Keratinocyte (primary cell): Measurements from ENCODE around the gene RNF125. TPM values are rescaled to one million over a fixed set of nuclear protein-coding genes. Genes with fewer than 3 reads are reported as not detected.

Experiments
- DNase-seq: peaks from one replicate; pipeline ENCODE4 v3.0.0-alpha.2; 2011; ENCODE audit warnings: low read depth, missing footprints, low spot score
- FAIRE-seq: peaks from 2 replicates; lab custom pipeline; 2011; peaks lifted over from hg19 to GRCh38; lab: Jason Lieb, UNC
- H2AFZ ChIP-seq: 2 replicates; pipeline ENCODE4 v1.6.0; 2012; ENCODE audit warnings: low read length, control low read depth, inconsistent platforms; ENCODE audit not compliant: control insufficient read depth
- H3K27ac ChIP-seq: 2 replicates; pipeline ENCODE4 v1.5.1; 2011; ENCODE audit warnings: low read length; ENCODE audit not compliant: control insufficient read depth, insufficient read depth
- H3K27me3 ChIP-seq: 3 replicates; pipeline ENCODE4 v1.6.0; 2011; ENCODE audit warnings: low read length; ENCODE audit not compliant: control insufficient read depth, insufficient read depth; ENCODE audit errors: extremely low read depth
- H3K36me3 ChIP-seq, 2 experiments: 2 replicates in 1 of 2; 3 replicates in 1 of 2; pipeline ENCODE4 v1.5.1; 2011; ENCODE audit warnings: low read length in 2 of 2, mild to moderate bottlenecking in 1 of 2; ENCODE audit not compliant: control insufficient read depth in 2 of 2, insufficient read depth in 2 of 2; ENCODE audit errors: extremely low read depth in 1 of 2
- H3K4me1 ChIP-seq: 3 replicates; pipeline ENCODE4 v1.5.1; 2011; ENCODE audit warnings: low read length; ENCODE audit not compliant: control insufficient read depth, insufficient read depth; ENCODE audit errors: extremely low read depth
- H3K4me2 ChIP-seq: 3 replicates; pipeline ENCODE4 v1.6.0; 2011; ENCODE audit warnings: low read depth, low read length; ENCODE audit not compliant: control insufficient read depth, insufficient read depth; ENCODE audit errors: extremely low read depth
- H3K4me3 ChIP-seq, 3 experiments: fragments of 200-600 bp in 1 of 3; sonication (generic) in 1 of 3; 2 replicates in 2 of 3; 3 replicates in 1 of 3; pipeline ENCODE4 v1.5.1; 2011 to 2016; ENCODE audit warnings: low read length in 3 of 3, mild to moderate bottlenecking in 3 of 3, control low read depth in 2 of 3, inconsistent platforms in 1 of 3, low read depth in 1 of 3, mixed read lengths in 1 of 3, mixed run types in 1 of 3, moderate library complexity in 1 of 3; ENCODE audit not compliant: control insufficient read depth in 2 of 3, insufficient read depth in 2 of 3; ENCODE audit errors: extremely low read depth in 1 of 3
- H3K79me2 ChIP-seq: 2 replicates; pipeline ENCODE4 v1.6.0; 2012; ENCODE audit warnings: low read length; ENCODE audit not compliant: control insufficient read depth, insufficient read depth
- H3K9ac ChIP-seq: 3 replicates; pipeline ENCODE4 v1.6.0; 2011; ENCODE audit warnings: low read length; ENCODE audit not compliant: control insufficient read depth, insufficient read depth; ENCODE audit errors: extremely low read depth
- H3K9me1 ChIP-seq: 3 replicates; pipeline ENCODE4 v1.6.0; 2011; ENCODE audit warnings: low read length; ENCODE audit not compliant: control insufficient read depth, insufficient read depth; ENCODE audit errors: extremely low read depth
- H3K9me3 ChIP-seq: 2 replicates; pipeline ENCODE4 v1.5.1; 2012; ENCODE audit warnings: low read depth, low read length; ENCODE audit not compliant: control insufficient read depth
- H4K20me1 ChIP-seq: 3 replicates; pipeline ENCODE4 v1.6.0; 2011; ENCODE audit warnings: low read length; ENCODE audit not compliant: control insufficient read depth, insufficient read depth; ENCODE audit errors: extremely low read depth
- EZH2 ChIP-seq: IDR thresholded peaks from one replicate; pipeline ENCODE4 v1.6.1; 2012; ENCODE audit warnings: inconsistent platforms, mild to moderate bottlenecking, low read length, moderate library complexity
- dilution Hi-C: fragments of 300-500 bp; cut with MboI; formaldehyde crosslinking; loops from one replicate; pipeline ENCODE4 v1.7.0; 2020; ENCODE audit warnings: low sequenced_read_pairs; ENCODE audit not compliant: extremely low pct_ligation_motif_present
- polyA plus RNA-seq, 5 experiments: library from polyadenylated mRNA; depleted of rRNA in 3 of 5; stranded (reverse) in 3 of 5; stranded (forward) in 1 of 5; unstranded in 1 of 5; fragments of >200 nt; gene quantifications; 1 replicate in 1 of 5; 2 replicates in 3 of 5; 3 replicates in 1 of 5; pipeline versions ENCODE4 v1.2.1 to v1.2.3, GENCODE V29; 2011 to 2012; ENCODE audit warnings: missing spikeins in 2 of 5, low read depth in 1 of 5, low replicate concordance in 1 of 5
- TF ChIP-seq, protein P1 (sequence below), 3 experiments: IDR thresholded peaks in 1 of 3; conservative IDR thresholded peaks in 1 of 3; optimal IDR thresholded peaks in 1 of 3; 2 replicates in 2 of 3; 3 replicates in 1 of 3; pipeline versions ENCODE3 to v1.5.1; 2011; ENCODE audit warnings: low read length in 3 of 3, mild to moderate bottlenecking in 3 of 3, moderate library complexity in 2 of 3, control low read depth in 1 of 3, inconsistent platforms in 1 of 3; ENCODE audit not compliant: insufficient read depth in 2 of 3; ENCODE audit errors: extremely low read depth in 1 of 3

Gene RNF125
- polyA plus RNA-seq, 1 donor (not counting 4 experiments of a cell fraction or from before 2014, with no cell fraction given): 4.5 TPM

- dilution Hi-C loops: no loop called here
- Histone ChIP-seq H3K27ac (no peak overlapping the region), H3K4me3 (no peak overlapping the region), H3K9me3 (no peaks in the 10 kb centered on the region), H3K36me3 (peaks cover 0 to 1% of the 10 kb centered on the region in 2 experiments), H3K27me3 (no peaks in the 10 kb centered on the region), H3K79me2 (no peaks in the 10 kb centered on the region), H3K4me1 (no peaks in the 10 kb centered on the region), H3K9me1 (no peaks in the 10 kb centered on the region), H3K9ac (no peak overlapping the region), H2AFZ (no peak overlapping the region), H3K4me2 (no peak overlapping the region), H4K20me1 (no peaks in the 10 kb centered on the region)
- DNase-seq: no peak
- no peak for FAIRE-seq
- no peak for TF ChIP-seq EZH2
- TF ChIP-seq, protein P1, sequence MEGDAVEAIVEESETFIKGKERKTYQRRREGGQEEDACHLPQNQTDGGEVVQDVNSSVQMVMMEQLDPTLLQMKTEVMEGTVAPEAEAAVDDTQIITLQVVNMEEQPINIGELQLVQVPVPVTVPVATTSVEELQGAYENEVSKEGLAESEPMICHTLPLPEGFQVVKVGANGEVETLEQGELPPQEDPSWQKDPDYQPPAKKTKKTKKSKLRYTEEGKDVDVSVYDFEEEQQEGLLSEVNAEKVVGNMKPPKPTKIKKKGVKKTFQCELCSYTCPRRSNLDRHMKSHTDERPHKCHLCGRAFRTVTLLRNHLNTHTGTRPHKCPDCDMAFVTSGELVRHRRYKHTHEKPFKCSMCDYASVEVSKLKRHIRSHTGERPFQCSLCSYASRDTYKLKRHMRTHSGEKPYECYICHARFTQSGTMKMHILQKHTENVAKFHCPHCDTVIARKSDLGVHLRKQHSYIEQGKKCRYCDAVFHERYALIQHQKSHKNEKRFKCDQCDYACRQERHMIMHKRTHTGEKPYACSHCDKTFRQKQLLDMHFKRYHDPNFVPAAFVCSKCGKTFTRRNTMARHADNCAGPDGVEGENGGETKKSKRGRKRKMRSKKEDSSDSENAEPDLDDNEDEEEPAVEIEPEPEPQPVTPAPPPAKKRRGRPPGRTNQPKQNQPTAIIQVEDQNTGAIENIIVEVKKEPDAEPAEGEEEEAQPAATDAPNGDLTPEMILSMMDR (optimal IDR thresholded peaks at IDR 0.05 in 1 of 3, IDR thresholded peaks at IDR 0.05 in 1 of 3, conservative IDR thresholded peaks at IDR 0.05 in 1 of 3; ENCODE audit: extremely low read depth in 1 of 3, insufficient read depth in 2 of 3, low read length in 3 of 3): no peak
These were observed 55.6 kb downstream of the RNF125 start for GRCh38 chr18:32074206-32074605.

DNA sequence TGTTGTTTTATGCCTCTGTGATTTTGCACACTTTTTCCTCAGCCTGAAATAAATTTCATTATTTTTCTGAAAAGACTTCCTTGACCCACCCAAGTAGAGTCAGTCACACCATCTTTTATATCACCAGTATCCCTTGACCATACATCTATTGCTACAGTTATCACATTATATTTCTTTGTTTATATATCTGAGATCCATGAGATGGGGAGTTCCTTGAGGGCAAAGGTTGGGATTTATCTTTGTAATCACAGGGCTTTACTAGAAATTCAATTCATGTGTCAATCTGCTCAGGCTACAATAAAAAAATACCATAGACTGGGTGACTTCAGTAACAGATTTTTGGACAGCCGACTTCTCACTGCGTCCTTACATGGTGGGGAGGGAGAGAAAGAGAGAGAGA is 60.2 kb downstream of the RNF125 start:
- H2AFZ ChIP-seq: no peak overlapping the region
- H3K4me2 ChIP-seq: no peak overlapping the region
- no peaks in the 10 kb centered on the region for H3K9me3 ChIP-seq
- H3K4me3 ChIP-seq: no peak overlapping the region
- no peaks in the 10 kb centered on the region for H3K4me1 ChIP-seq
- H3K9ac ChIP-seq: no peak overlapping the region
- TF ChIP-seq, protein P1 (optimal IDR thresholded peaks at IDR 0.05 in 1 of 3, IDR thresholded peaks at IDR 0.05 in 1 of 3, conservative IDR thresholded peaks at IDR 0.05 in 1 of 3; ENCODE audit: extremely low read depth in 1 of 3, insufficient read depth in 2 of 3, low read length in 3 of 3): no peak
- no peak for TF ChIP-seq EZH2
- H3K27me3 ChIP-seq: no peaks in the 10 kb centered on the region
- FAIRE-seq: no peak
- H3K36me3 ChIP-seq: no peaks in the 10 kb centered on the region
- no peaks in the 10 kb centered on the region for H3K9me1 ChIP-seq
- dilution Hi-C loops: no loop called here
- no peak for DNase-seq
- H3K79me2 ChIP-seq: no peaks in the 10 kb centered on the region
- H4K20me1 ChIP-seq: no peaks in the 10 kb centered on the region
- no peak overlapping the region for H3K27ac ChIP-seq
